BLaER1 (cell line): ENCODE data around the gene GABRA1.

Experiments
- H3K27ac ChIP-seq: shearing (Covaris generic); formaldehyde crosslinking; 2 replicates; pipeline ENCODE4 v1.8.1; 2022
- H3K27me3 ChIP-seq: shearing (Covaris generic); formaldehyde crosslinking; 2 replicates; pipeline ENCODE4 v1.8.1; 2022
- H3K36me3 ChIP-seq: shearing (Covaris generic); formaldehyde crosslinking; 2 replicates; pipeline ENCODE4 v1.8.1; 2022
- H3K4me1 ChIP-seq: shearing (Covaris generic); formaldehyde crosslinking; 2 replicates; pipeline ENCODE4 v1.8.1; 2022
- H3K4me2 ChIP-seq: shearing (Covaris generic); formaldehyde crosslinking; 2 replicates; pipeline ENCODE4 v1.8.1; 2022
- H3K4me3 ChIP-seq: shearing (Covaris generic); formaldehyde crosslinking; 2 replicates; pipeline ENCODE4 v1.8.1; 2022
- H3K9ac ChIP-seq: shearing (Covaris generic); formaldehyde crosslinking; 2 replicates; pipeline ENCODE4 v1.8.1; 2022
- H3K9me3 ChIP-seq: shearing (Covaris generic); formaldehyde crosslinking; 2 replicates; pipeline ENCODE4 v1.8.1; 2022
- H4K20me1 ChIP-seq: shearing (Covaris generic); formaldehyde crosslinking; 2 replicates; pipeline ENCODE4 v1.8.1; 2022
- Cebpa-rat ChIP-seq: shearing (Covaris generic); IDR thresholded peaks from 2 replicates; pipeline ENCODE4 v1.8.1; 2022

The GABRA1 gene

GRCh38 chr5:161889971-161890370 is 42.1 kb downstream of the GABRA1 start:
- no peak overlapping the region for H3K4me3 ChIP-seq
- no peak for TF ChIP-seq Cebpa-rat
- no peak overlapping the region for H3K27ac ChIP-seq
- H3K9me3 ChIP-seq: no peaks in the 10 kb centered on the region
- H3K27me3 ChIP-seq: no peaks in the 10 kb centered on the region
- H3K9ac ChIP-seq: no peak overlapping the region
- H4K20me1 ChIP-seq: no peaks in the 10 kb centered on the region
- H3K4me1 ChIP-seq: no peaks in the 10 kb centered on the region
- H3K36me3 ChIP-seq: no peaks in the 10 kb centered on the region
- no peak overlapping the region for H3K4me2 ChIP-seq

- no peaks in the 10 kb centered on the region for H3K9me3 ChIP-seq
- H3K27me3 ChIP-seq: no peaks in the 10 kb centered on the region
- H3K27ac ChIP-seq: no peak overlapping the region
- H3K4me1 ChIP-seq: no peaks in the 10 kb centered on the region
- H3K9ac ChIP-seq: no peak overlapping the region
- H3K4me2 ChIP-seq: no peak overlapping the region
- no peak for TF ChIP-seq Cebpa-rat
- H3K4me3 ChIP-seq: no peak overlapping the region
- no peaks in the 10 kb centered on the region for H3K36me3 ChIP-seq
- no peaks in the 10 kb centered on the region for H4K20me1 ChIP-seq
These were observed 47.6 kb downstream of the GABRA1 start for GRCh38 chr5:161895514-161895913.

- Histone ChIP-seq H3K36me3 (no peaks in the 10 kb centered on the region), H3K9me3 (no peaks in the 10 kb centered on the region), H3K4me1 (no peaks in the 10 kb centered on the region), H3K4me3 (no peak overlapping the region), H3K27me3 (no peaks in the 10 kb centered on the region), H3K27ac (no peak overlapping the region), H3K4me2 (no peak overlapping the region), H3K9ac (no peak overlapping the region), H4K20me1 (no peaks in the 10 kb centered on the region)
- TF ChIP-seq Cebpa-rat: no peak
These were observed 49.1 kb downstream of the GABRA1 start for GRCh38 chr5:161897033-161897432.

GRCh38 chr5:161899590-161899989 is 51.7 kb downstream of the GABRA1 start:
- no peak overlapping the region for H3K4me3 ChIP-seq
- no peaks in the 10 kb centered on the region for H3K36me3 ChIP-seq
- H3K9ac ChIP-seq: no peak overlapping the region

GRCh38 chr5:161900981-161901380 is 53.1 kb downstream of the GABRA1 start:
- no peaks in the 10 kb centered on the region for H4K20me1 ChIP-seq
- no peaks in the 10 kb centered on the region for H3K36me3 ChIP-seq
- no peaks in the 10 kb centered on the region for H3K27me3 ChIP-seq
- no peaks in the 10 kb centered on the region for H3K9me3 ChIP-seq
- H3K4me1 ChIP-seq: no peaks in the 10 kb centered on the region
- TF ChIP-seq Cebpa-rat: no peak
- H3K4me2 ChIP-seq: no peak overlapping the region
- H3K27ac ChIP-seq: no peak overlapping the region
- H3K4me3 ChIP-seq: no peak overlapping the region
- H3K9ac ChIP-seq: no peak overlapping the region

More at GRCh38 chr5:161899590-161899989, 51.7 kb downstream of the GABRA1 start:
- Histone ChIP-seq H3K27ac (no peak overlapping the region), H3K4me2 (no peak overlapping the region), H3K4me1 (no peaks in the 10 kb centered on the region), H3K27me3 (no peaks in the 10 kb centered on the region), H4K20me1 (no peaks in the 10 kb centered on the region), H3K9me3 (no peaks in the 10 kb centered on the region)
- TF ChIP-seq Cebpa-rat: no peak

- no peak overlapping the region for H3K4me3 ChIP-seq
- TF ChIP-seq Cebpa-rat: no peak
- no peak overlapping the region for H3K4me2 ChIP-seq
- no peak overlapping the region for H3K9ac ChIP-seq
- no peaks in the 10 kb centered on the region for H3K4me1 ChIP-seq
- no peaks in the 10 kb centered on the region for H3K36me3 ChIP-seq
- no peaks in the 10 kb centered on the region for H4K20me1 ChIP-seq
- H3K27me3 ChIP-seq: no peaks in the 10 kb centered on the region
- no peak overlapping the region for H3K27ac ChIP-seq
- H3K9me3 ChIP-seq: peaks cover 7% of the 10 kb centered on the region
These were observed 73.9 kb downstream of the GABRA1 start for GRCh38 chr5:161921781-161922180.

GRCh38 chr5:161924270-161924669 is 76.3 kb downstream of the GABRA1 start:
- no peaks in the 10 kb centered on the region for H3K4me1 ChIP-seq

GRCh38 chr5:161925960-161926359 is 78.0 kb downstream of the GABRA1 start:
- H3K4me3 ChIP-seq: no peak overlapping the region
- H3K27me3 ChIP-seq: no peaks in the 10 kb centered on the region
- H3K9ac ChIP-seq: no peak overlapping the region
- no peak for TF ChIP-seq Cebpa-rat
- H3K27ac ChIP-seq: no peak overlapping the region
- H3K36me3 ChIP-seq: no peaks in the 10 kb centered on the region
- H4K20me1 ChIP-seq: no peaks in the 10 kb centered on the region
- peaks cover 7% of the 10 kb centered on the region for H3K9me3 ChIP-seq
- no peak overlapping the region for H3K4me2 ChIP-seq
- H3K4me1 ChIP-seq: no peaks in the 10 kb centered on the region

More at GRCh38 chr5:161924270-161924669, 76.3 kb downstream of the GABRA1 start:
- H3K9me3 ChIP-seq: peaks cover 7% of the 10 kb centered on the region
- H3K4me3 ChIP-seq: no peak overlapping the region
- no peak overlapping the region for H3K9ac ChIP-seq
- no peaks in the 10 kb centered on the region for H4K20me1 ChIP-seq
- H3K27ac ChIP-seq: no peak overlapping the region
- H3K36me3 ChIP-seq: no peaks in the 10 kb centered on the region
- no peak overlapping the region for H3K4me2 ChIP-seq
- H3K27me3 ChIP-seq: no peaks in the 10 kb centered on the region
- no peak for TF ChIP-seq Cebpa-rat

- Histone ChIP-seq H3K27ac (no peak overlapping the region), H4K20me1 (no peaks in the 10 kb centered on the region), H3K9ac (no peak overlapping the region), H3K27me3 (no peaks in the 10 kb centered on the region), H3K4me2 (no peak overlapping the region), H3K4me3 (no peak overlapping the region), H3K9me3 (no peaks in the 10 kb centered on the region), H3K4me1 (no peaks in the 10 kb centered on the region), H3K36me3 (no peaks in the 10 kb centered on the region)
- TF ChIP-seq Cebpa-rat: no peak
These were observed 86.6 kb downstream of the GABRA1 start for GRCh38 chr5:161934486-161934885.

GRCh38 chr5:161944974-161945373 is 97.1 kb downstream of the GABRA1 start:
- Histone ChIP-seq H3K27me3 (no peaks in the 10 kb centered on the region), H3K4me1 (no peaks in the 10 kb centered on the region), H3K4me2 (no peak overlapping the region), H3K4me3 (no peak overlapping the region), H4K20me1 (no peaks in the 10 kb centered on the region), H3K9ac (no peak overlapping the region), H3K36me3 (no peaks in the 10 kb centered on the region), H3K9me3 (no peaks in the 10 kb centered on the region), H3K27ac (no peak overlapping the region)
- no peak for TF ChIP-seq Cebpa-rat

- no peak overlapping the region for H3K27ac ChIP-seq
- no peaks in the 10 kb centered on the region for H3K27me3 ChIP-seq
- H3K36me3 ChIP-seq: no peaks in the 10 kb centered on the region
- H3K9ac ChIP-seq: no peak overlapping the region
- no peak overlapping the region for H3K4me2 ChIP-seq
- H3K9me3 ChIP-seq: no peaks in the 10 kb centered on the region
- no peaks in the 10 kb centered on the region for H3K4me1 ChIP-seq
- H4K20me1 ChIP-seq: no peaks in the 10 kb centered on the region
- no peak for TF ChIP-seq Cebpa-rat
- no peak overlapping the region for H3K4me3 ChIP-seq
These were observed 99.0 kb downstream of the GABRA1 start for GRCh38 chr5:161946911-161947310.
